DMS79 (cell line): ENCODE results near the gene PITX2.

Experiments used
- DNase-seq: peaks from one replicate; lab custom pipeline; 2025; lab: John Stamatoyannopoulos, UW

PITX2 gene

GRCh38 chr4:110622841-110623717 is at the start of gene PITX2:
TSS of gene PITX2 (minus strand) at chr4:110623077. CDS start at chr4:110622460, 617 bp downstream.
- no peak for DNase-seq

GRCh38 chr4:110671679-110672078 is 48.8 kb upstream of the PITX2 start:
- no peak for DNase-seq

GRCh38 chr4:110669663-110670062 is 46.8 kb upstream of the PITX2 start:
- DNase-seq = no peak

- no peak for DNase-seq
Measured at GRCh38 chr4:110668463-110669235, 45.8 kb upstream of the PITX2 start.

- no peak for DNase-seq
Measured at GRCh38 chr4:110667670-110668069, 44.8 kb upstream of the PITX2 start.

- DNase-seq = no peak
Measured at GRCh38 chr4:110666030-110666429, 43.2 kb upstream of the PITX2 start.

GRCh38 chr4:110663738-110664444 is 41.0 kb upstream of the PITX2 start:
- DNase-seq = no peak

- no peak for DNase-seq
Measured at GRCh38 chr4:110663206-110663605, 40.3 kb upstream of the PITX2 start.

GRCh38 chr4:110660755-110661154 is 37.9 kb upstream of the PITX2 start:
- no peak for DNase-seq

GRCh38 chr4:110654254-110654635 is 31.4 kb upstream of the PITX2 start:
- no peak for DNase-seq

- DNase-seq = no peak
Measured at GRCh38 chr4:110653321-110654253, 30.7 kb upstream of the PITX2 start.

- no peak for DNase-seq
Measured at GRCh38 chr4:110644008-110644407, 21.1 kb upstream of the PITX2 start.

- DNase-seq = no peak
Measured at GRCh38 chr4:110643096-110643495, 20.2 kb upstream of the PITX2 start.

GRCh38 chr4:110641218-110641617 is 18.3 kb upstream of the PITX2 start:
- no peak for DNase-seq

GRCh38 chr4:110640576-110640975 is 17.7 kb upstream of the PITX2 start:
- DNase-seq = no peak

- DNase-seq = no peak
Measured at GRCh38 chr4:110639207-110640090, 16.6 kb upstream of the PITX2 start.

GRCh38 chr4:110638089-110638746 is 15.3 kb upstream of the PITX2 start:
- no peak for DNase-seq

- DNase-seq = no peak
Measured at GRCh38 chr4:110637408-110638088, 14.7 kb upstream of the PITX2 start.
